IMR-90 (cell line): ENCODE results near the gene PAM. TPM values are rescaled to one million over a fixed set of nuclear protein-coding genes. Genes with fewer than 3 reads are reported as not detected.

Source experiments
- ATAC-seq: fragments of 200-7000 bp; cut with Tn5 transposase; 2 replicates; pipeline ENCODE4 v1.9.1; 2020; ENCODE audit warnings: low read depth, mild to moderate bottlenecking, moderate library complexity
- BruUV-seq: library from RNA; stranded (reverse); fragments of 400-500 nt; replicated peaks from 2 replicates; lab custom pipeline; 2021; lab: Mats Ljungman, UMichigan
- CTCF ChIA-PET: fragments of 300-600 bp; formaldehyde crosslinking; extraction: SDS; loops from one replicate; lab custom pipeline; 2021; ENCODE audit warnings: antibody characterized with exemption; lab: Yijun Ruan, JAX
- POLR2A ChIA-PET: fragments of 300-600 bp; sonication (Branson Sonifier 250); formaldehyde crosslinking; loops from one replicate; lab custom pipeline; 2022; ENCODE audit warnings: antibody characterized with exemption; ENCODE audit not compliant: unreplicated experiment; lab: Charles Lee
- DNase-seq: peaks from one replicate; pipeline ENCODE4 v3.0.0; 2013
- H2AFZ ChIP-seq: replicated peaks from 2 replicates; pipeline ENCODE3; 2013; ENCODE audit warnings: low read length, mild to moderate bottlenecking; ENCODE audit not compliant: poor library complexity
- H2AK5ac ChIP-seq: 2 replicates; pipeline ENCODE4 v1.6.1; 2013; ENCODE audit warnings: low read depth, low read length, inconsistent platforms
- H2AK9ac ChIP-seq: replicated peaks from 2 replicates; pipeline ENCODE3; 2013; ENCODE audit warnings: mild to moderate bottlenecking, low read depth, low read length, moderate library complexity; ENCODE audit not compliant: poor library complexity
- H2BK120ac ChIP-seq: 2 replicates; pipeline ENCODE4 v1.6.1; 2013; ENCODE audit warnings: low read depth, low read length, inconsistent platforms
- H2BK15ac ChIP-seq: 3 replicates; pipeline ENCODE4 v1.6.1; 2013; ENCODE audit warnings: low read depth, low read length, inconsistent platforms
- H2BK20ac ChIP-seq: 2 replicates; pipeline ENCODE4 v1.6.1; 2013; ENCODE audit warnings: low read depth, mild to moderate bottlenecking, inconsistent platforms, low read length, moderate library complexity
- H2BK5ac ChIP-seq: 2 replicates; pipeline ENCODE4 v1.6.1; 2013; ENCODE audit warnings: mild to moderate bottlenecking, low read depth, low read length, inconsistent platforms; ENCODE audit not compliant: poor library complexity, severe bottlenecking
- H3K14ac ChIP-seq: replicated peaks from 2 replicates; pipeline ENCODE4 v1.6.1; 2013; ENCODE audit warnings: low read depth, low read length, inconsistent platforms
- H3K18ac ChIP-seq: 2 replicates; pipeline ENCODE4 v1.6.1; 2013; ENCODE audit warnings: low read depth, low read length, control low read depth
- H3K23ac ChIP-seq: 2 replicates; pipeline ENCODE4 v1.6.1; 2013; ENCODE audit warnings: low read depth, low read length, inconsistent platforms
- H3K27ac ChIP-seq: 2 replicates; pipeline ENCODE4 v1.5.1; 2013; ENCODE audit warnings: mild to moderate bottlenecking, control low read depth, low read length; ENCODE audit not compliant: insufficient read depth
- H3K27me3 ChIP-seq: 2 replicates; pipeline ENCODE4 v1.6.1; 2013; ENCODE audit warnings: low read length; ENCODE audit not compliant: control insufficient read depth, insufficient read depth
- H3K36me3 ChIP-seq: 2 replicates; pipeline ENCODE4 v1.6.1; 2013; ENCODE audit warnings: low read length, mixed read lengths; ENCODE audit not compliant: control insufficient read depth, insufficient read depth
- H3K4ac ChIP-seq: 2 replicates; pipeline ENCODE4 v1.6.1; 2013; ENCODE audit warnings: low read depth, low read length, inconsistent platforms
- H3K4me1 ChIP-seq: 2 replicates; pipeline ENCODE4 v1.6.1; 2013; ENCODE audit warnings: low read length, mixed read lengths; ENCODE audit not compliant: control insufficient read depth, insufficient read depth
- H3K4me2 ChIP-seq: 2 replicates; pipeline ENCODE4 v1.6.1; 2013; ENCODE audit warnings: low read depth, mild to moderate bottlenecking, control low read depth, low read length, moderate library complexity
- H3K4me3 ChIP-seq: 2 replicates; pipeline ENCODE4 v1.5.1; 2013; ENCODE audit warnings: low read depth, mild to moderate bottlenecking, control low read depth, low read length, moderate library complexity; ENCODE audit not compliant: insufficient read depth
- H3K56ac ChIP-seq: 2 replicates; pipeline ENCODE4 v1.6.1; 2013; ENCODE audit warnings: low read length, inconsistent platforms; ENCODE audit not compliant: insufficient read depth; ENCODE audit errors: extremely low read depth
- H3K79me1 ChIP-seq, 2 experiments: 2 replicates each; pipeline ENCODE4 v1.6.1; 2013; ENCODE audit warnings: low read length in 2 of 2, inconsistent platforms in 1 of 2, low read depth in 1 of 2
- H3K9ac ChIP-seq: 2 replicates; pipeline ENCODE4 v1.6.1; 2013; ENCODE audit warnings: low read depth, low read length, control low read depth
- H3K9me1 ChIP-seq: 2 replicates; pipeline ENCODE4 v1.6.1; 2013; ENCODE audit warnings: low read length, inconsistent platforms; ENCODE audit not compliant: insufficient read depth
- H3K9me3 ChIP-seq: 2 replicates; pipeline ENCODE4 v1.6.1; 2013; ENCODE audit warnings: low read length; ENCODE audit not compliant: control insufficient read depth, insufficient read depth
- H4K20me1 ChIP-seq: 2 replicates; pipeline ENCODE4 v1.6.1; 2013; ENCODE audit warnings: low read length, inconsistent platforms; ENCODE audit not compliant: insufficient read depth
- H4K5ac ChIP-seq: 2 replicates; pipeline ENCODE4 v1.6.1; 2013; ENCODE audit warnings: mild to moderate bottlenecking, low read depth, low read length, control low read depth
- H4K8ac ChIP-seq, 2 experiments: 2 replicates each; pipeline ENCODE4 v1.6.1; 2013; ENCODE audit warnings: low read depth in 2 of 2, low read length in 2 of 2, control low read depth in 1 of 2, inconsistent platforms in 1 of 2
- H4K91ac ChIP-seq: 2 replicates; pipeline ENCODE4 v1.6.1; 2013; ENCODE audit warnings: low read depth, low read length, inconsistent platforms; ENCODE audit not compliant: insufficient read depth
- BHLHE40 ChIP-seq: fragments of 150-350 bp; IDR thresholded peaks from 2 replicates; pipeline ENCODE4 v1.6.1; 2016; ENCODE audit warnings: mild to moderate bottlenecking, low read depth, low read length
- CHD1 ChIP-seq: IDR thresholded peaks from 2 replicates; pipeline ENCODE4 v1.6.1; 2012; ENCODE audit warnings: low read depth, low read length, improper control_type of control experiment
- FOS ChIP-seq: fragments of 150-350 bp; IDR thresholded peaks from 2 replicates; pipeline ENCODE4 v1.6.1; 2016; ENCODE audit warnings: low read depth, low read length
- MAFK ChIP-seq: IDR thresholded peaks from 2 replicates; pipeline ENCODE4 v1.6.1; 2012; ENCODE audit warnings: low read depth, low read length, improper control_type of control experiment
- NFE2L2 ChIP-seq: fragments of 150-350 bp; IDR thresholded peaks from 2 replicates; pipeline ENCODE4 v1.6.1; 2016; ENCODE audit warnings: low read depth, mild to moderate bottlenecking, low read length
- POLR2A ChIP-seq: IDR thresholded peaks from 2 replicates; pipeline ENCODE4 v1.6.1; 2012; ENCODE audit warnings: mild to moderate bottlenecking, low read depth, low read length
- RAD21 ChIP-seq: IDR thresholded peaks from 2 replicates; pipeline ENCODE4 v1.6.1; 2012; ENCODE audit warnings: low read length, improper control_type of control experiment
- RCOR1 ChIP-seq: IDR thresholded peaks from 2 replicates; pipeline ENCODE4 v1.6.1; 2012; ENCODE audit warnings: mild to moderate bottlenecking, low read length, improper control_type of control experiment; ENCODE audit not compliant: insufficient replicate concordance
- RFX5 ChIP-seq: IDR thresholded peaks from 2 replicates; pipeline ENCODE4 v1.8.0; 2012; ENCODE audit warnings: low read depth, mild to moderate bottlenecking, low read length, moderate library complexity
- SMC3 ChIP-seq: fragments of 150-350 bp; IDR thresholded peaks from 2 replicates; pipeline ENCODE4 v1.6.1; 2016; ENCODE audit warnings: low read depth, mild to moderate bottlenecking, antibody characterized with exemption, low read length, moderate library complexity
- WGBS, 2 experiments: methylation state at CpG; one replicate each; pipeline versions ENCODE4 v1.1.5 to v1.1.7; 2013; ENCODE audit warnings: missing lambda C conversion rate in 2 of 2; ENCODE audit not compliant: insufficient read length in 1 of 2; ENCODE audit errors: extremely low coverage in 2 of 2; 5-methylcytosine and 5-hydroxymethylcytosine counted together
- dilution Hi-C: fragments of 300-500 bp; cut with HindIII; formaldehyde crosslinking; loops from one replicate; pipeline ENCODE4 v1.14.3; 2018; ENCODE audit warnings: low sequenced_read_pairs; ENCODE audit not compliant: unreplicated experiment
- in situ Hi-C: fragments of 300-500 bp; cut with MboI; formaldehyde crosslinking; loops from 3 replicates; pipeline ENCODE4 v1.14.3; 2019; ENCODE audit warnings: low sequenced_read_pairs, inconsistent platforms, mixed read lengths
- intact Hi-C: fragments of 100-400 bp; cut with micrococcal nuclease; formaldehyde crosslinking; loops from 2 replicates; pipeline ENCODE4 v1.10.0; 2022
- polyA plus RNA-seq, 3 experiments: library from polyadenylated mRNA; depleted of rRNA; stranded (reverse); fragments of >200 nt; gene quantifications; 2 replicates each; pipeline ENCODE4 v1.2.3, GENCODE V29; 2012; ENCODE audit warnings: low replicate concordance in 1 of 3
- total RNA-seq: library from RNA; depleted of rRNA; stranded (reverse); fragments of >200 nt; gene quantifications from 2 replicates; pipeline ENCODE4 v1.2.3, GENCODE V29; 2012
- TF ChIP-seq, protein P1 (sequence below): fragments of 150-350 bp; IDR thresholded peaks from 2 replicates; pipeline ENCODE4 v1.6.1; 2017; ENCODE audit warnings: mild to moderate bottlenecking, antibody characterized with exemption, low read length, low read depth
- TF ChIP-seq, protein P2 (sequence below): conservative IDR thresholded peaks from 2 replicates; pipeline ENCODE4 v1.5.1; 2012; ENCODE audit warnings: mild to moderate bottlenecking, low read depth, low read length, improper control_type of control experiment
- TF ChIP-seq, protein P3 (sequence below): fragments of 150-350 bp; IDR thresholded peaks from 2 replicates; pipeline ENCODE4 v1.6.1; 2016; ENCODE audit warnings: low read depth, mild to moderate bottlenecking, low read length, moderate library complexity, borderline replicate concordance

The PAM gene
- total and polyA plus RNA-seq, 2 of the 4 experiments (the other 2 are of a cell fraction), result 115 to 179 TPM

DNA sequence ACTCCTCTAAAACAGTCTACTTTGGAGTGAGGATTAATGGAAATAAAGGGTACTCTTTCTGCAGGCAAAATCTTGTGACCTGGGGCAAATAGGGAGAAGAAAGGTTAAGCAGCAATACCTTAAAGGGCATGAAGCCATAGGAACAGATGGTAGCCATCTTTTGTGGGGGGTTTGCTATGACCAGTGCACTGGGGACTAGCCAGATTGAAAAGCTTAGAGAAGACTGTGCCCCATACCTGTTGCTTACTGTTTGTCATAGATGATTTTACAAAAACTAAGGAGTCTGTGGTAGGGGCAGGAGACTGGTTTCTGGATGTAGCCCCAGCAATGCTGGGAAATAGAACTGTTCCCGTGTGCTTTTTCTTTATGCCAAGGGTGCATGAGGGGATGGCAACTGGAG is 58.6 kb downstream of the PAM start:
- no peak overlapping the region for H3K4me2 ChIP-seq

More for the DNA sequence above, 58.6 kb downstream of the PAM start:
- H2AK9ac ChIP-seq, result no peak overlapping the region
- H2BK15ac ChIP-seq, result no peak overlapping the region
- H4K8ac ChIP-seq, result no peak overlapping the region
- H2BK20ac ChIP-seq, result no peak overlapping the region
- BruUV-seq, result no TSS peak
- H2BK5ac ChIP-seq, result no peak overlapping the region
- ATAC-seq (no peak), DNase-seq (no peak)
- no peak overlapping the region for H3K23ac ChIP-seq
- no peak overlapping the region for H3K56ac ChIP-seq
- H2AK5ac ChIP-seq, result no peak overlapping the region
- no peak overlapping the region for H3K18ac ChIP-seq
- H2AFZ ChIP-seq, result no peak overlapping the region
- no peak overlapping the region for H3K9ac ChIP-seq
- WGBS, 2 experiments, result no CpG with 5 or more reads among the region's 1 CpG
- no peak overlapping the region for H4K5ac ChIP-seq
- no peaks in the 10 kb centered on the region for H3K4me1 ChIP-seq
- no peak overlapping the region for H3K4ac ChIP-seq
- in situ Hi-C loops, result no loop called here
- H3K36me3 ChIP-seq, result no peaks in the 10 kb centered on the region
- CTCF ChIA-PET, result no interaction called here
- no peaks in the 10 kb centered on the region for H3K9me3 ChIP-seq
- no peaks in the 10 kb centered on the region for H3K27me3 ChIP-seq
- no peak overlapping the region for H2BK120ac ChIP-seq
- no peak overlapping the region for H3K4me3 ChIP-seq
- H3K79me1 ChIP-seq, result peaks cover 16 to 33% of the 10 kb centered on the region in 2 experiments
- 0 out of 2 replicates have a peak, but pooled peaks cover 4% of the 10 kb centered on the region for H3K9me1 ChIP-seq
- H3K14ac ChIP-seq, result no peak overlapping the region
- TF ChIP-seq BHLHE40 (no peak), POLR2A (no peak), RCOR1 (no peak), FOS (no peak), CHD1 (no peak), RAD21 (no peak), MAFK (no peak), NFE2L2 (no peak), RFX5 (no peak), SMC3 (no peak)
- TF ChIP-seq, protein P1, sequence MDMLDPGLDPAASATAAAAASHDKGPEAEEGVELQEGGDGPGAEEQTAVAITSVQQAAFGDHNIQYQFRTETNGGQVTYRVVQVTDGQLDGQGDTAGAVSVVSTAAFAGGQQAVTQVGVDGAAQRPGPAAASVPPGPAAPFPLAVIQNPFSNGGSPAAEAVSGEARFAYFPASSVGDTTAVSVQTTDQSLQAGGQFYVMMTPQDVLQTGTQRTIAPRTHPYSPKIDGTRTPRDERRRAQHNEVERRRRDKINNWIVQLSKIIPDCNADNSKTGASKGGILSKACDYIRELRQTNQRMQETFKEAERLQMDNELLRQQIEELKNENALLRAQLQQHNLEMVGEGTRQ, result no peak
- TF ChIP-seq, protein P2, sequence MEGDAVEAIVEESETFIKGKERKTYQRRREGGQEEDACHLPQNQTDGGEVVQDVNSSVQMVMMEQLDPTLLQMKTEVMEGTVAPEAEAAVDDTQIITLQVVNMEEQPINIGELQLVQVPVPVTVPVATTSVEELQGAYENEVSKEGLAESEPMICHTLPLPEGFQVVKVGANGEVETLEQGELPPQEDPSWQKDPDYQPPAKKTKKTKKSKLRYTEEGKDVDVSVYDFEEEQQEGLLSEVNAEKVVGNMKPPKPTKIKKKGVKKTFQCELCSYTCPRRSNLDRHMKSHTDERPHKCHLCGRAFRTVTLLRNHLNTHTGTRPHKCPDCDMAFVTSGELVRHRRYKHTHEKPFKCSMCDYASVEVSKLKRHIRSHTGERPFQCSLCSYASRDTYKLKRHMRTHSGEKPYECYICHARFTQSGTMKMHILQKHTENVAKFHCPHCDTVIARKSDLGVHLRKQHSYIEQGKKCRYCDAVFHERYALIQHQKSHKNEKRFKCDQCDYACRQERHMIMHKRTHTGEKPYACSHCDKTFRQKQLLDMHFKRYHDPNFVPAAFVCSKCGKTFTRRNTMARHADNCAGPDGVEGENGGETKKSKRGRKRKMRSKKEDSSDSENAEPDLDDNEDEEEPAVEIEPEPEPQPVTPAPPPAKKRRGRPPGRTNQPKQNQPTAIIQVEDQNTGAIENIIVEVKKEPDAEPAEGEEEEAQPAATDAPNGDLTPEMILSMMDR, result no peak
- TF ChIP-seq, protein P3, sequence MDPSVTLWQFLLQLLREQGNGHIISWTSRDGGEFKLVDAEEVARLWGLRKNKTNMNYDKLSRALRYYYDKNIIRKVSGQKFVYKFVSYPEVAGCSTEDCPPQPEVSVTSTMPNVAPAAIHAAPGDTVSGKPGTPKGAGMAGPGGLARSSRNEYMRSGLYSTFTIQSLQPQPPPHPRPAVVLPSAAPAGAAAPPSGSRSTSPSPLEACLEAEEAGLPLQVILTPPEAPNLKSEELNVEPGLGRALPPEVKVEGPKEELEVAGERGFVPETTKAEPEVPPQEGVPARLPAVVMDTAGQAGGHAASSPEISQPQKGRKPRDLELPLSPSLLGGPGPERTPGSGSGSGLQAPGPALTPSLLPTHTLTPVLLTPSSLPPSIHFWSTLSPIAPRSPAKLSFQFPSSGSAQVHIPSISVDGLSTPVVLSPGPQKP, result no peak
- peaks cover 12% of the 10 kb centered on the region; the same call in 1 of the 2 replicates for H4K20me1 ChIP-seq
- POLR2A ChIA-PET, result no interaction called here
- no peak overlapping the region for H3K27ac ChIP-seq
- H4K91ac ChIP-seq, result no peak overlapping the region
- dilution Hi-C loops, result no loop called here
- intact Hi-C loops, result no loop called here
